GM19193 (cell line): ENCODE results near the gene CSMD2.

Experiments used
- POLR2A ChIP-seq: IDR thresholded peaks from 4 replicates; pipeline ENCODE4 v1.6.1; 2011; ENCODE audit not compliant: insufficient read depth, insufficient read length; ENCODE audit errors: extremely low read depth

CSMD2 gene

DNA sequence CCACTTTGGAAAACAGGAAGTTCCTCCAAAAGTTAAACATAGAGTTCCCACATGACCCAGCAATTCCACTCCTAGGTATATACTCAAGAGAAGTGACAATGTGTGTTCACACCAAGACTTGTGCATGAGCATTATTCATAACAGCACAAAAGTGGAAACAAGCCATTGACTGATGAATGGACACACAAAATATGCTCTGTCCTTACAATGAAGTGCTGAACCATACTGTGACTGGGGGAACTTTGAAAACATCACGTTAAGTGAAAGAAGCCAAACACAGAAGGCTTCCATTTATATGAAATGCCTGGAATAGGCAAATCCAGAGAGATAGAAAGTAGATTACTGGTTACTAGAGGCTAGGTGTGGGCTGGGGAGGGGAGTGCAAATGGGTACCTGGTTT, 542.3 kb downstream of the CSMD2 start:
- TF ChIP-seq POLR2A: no peak

DNA sequence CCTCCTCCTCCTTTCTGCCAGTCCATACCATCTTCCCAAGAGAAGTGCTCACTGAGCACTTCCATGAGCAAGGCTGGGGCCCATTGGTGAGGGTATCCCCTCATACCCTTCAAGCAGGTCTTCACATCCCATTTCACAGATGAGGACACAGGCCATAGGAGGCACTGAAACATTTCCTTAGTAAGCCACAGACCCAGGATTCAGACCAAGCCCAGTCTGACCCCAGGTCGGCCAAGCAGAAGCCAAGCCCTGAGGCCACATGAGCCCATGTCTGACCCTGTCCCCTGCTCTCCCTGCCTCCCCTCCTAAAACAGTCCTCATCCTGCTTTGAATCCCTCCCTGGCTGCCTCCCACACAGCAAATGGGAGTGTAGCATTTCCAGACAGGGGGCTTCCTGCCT, 546.4 kb downstream of the CSMD2 start:
- TF ChIP-seq POLR2A: no peak

GRCh38 chr1:33617451-33617850, 547.6 kb downstream of the CSMD2 start:
- TF ChIP-seq POLR2A: no peak

GRCh38 chr1:33616780-33617179, 548.2 kb downstream of the CSMD2 start:
- TF ChIP-seq POLR2A: no peak

GRCh38 chr1:33615546-33615945, 549.5 kb downstream of the CSMD2 start:
- TF ChIP-seq POLR2A: no peak

GRCh38 chr1:33610864-33611455, 554.1 kb downstream of the CSMD2 start:
- TF ChIP-seq POLR2A: no peak

DNA sequence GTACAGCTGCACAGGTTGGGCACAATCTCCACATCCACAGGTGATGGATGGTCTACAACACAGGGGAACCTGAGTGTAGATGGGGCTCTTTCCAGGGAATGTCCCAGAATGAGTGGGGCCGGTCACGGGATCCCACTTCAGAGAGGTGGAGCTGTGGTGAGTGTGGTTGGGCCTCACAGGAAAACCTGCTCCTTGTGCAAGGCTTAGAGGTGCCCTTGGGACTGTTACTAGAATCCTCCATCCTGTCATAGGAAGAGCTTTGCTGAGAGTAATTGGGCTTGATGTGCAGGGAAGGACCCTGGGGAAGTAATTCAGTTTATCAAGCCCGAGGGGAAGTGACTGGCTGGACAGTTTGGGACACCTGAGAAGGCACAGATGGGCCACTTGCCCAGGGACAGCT, 554.6 kb downstream of the CSMD2 start:
- TF ChIP-seq POLR2A: no peak

- TF ChIP-seq POLR2A: no peak
Observed at GRCh38 chr1:33609739-33610138, 555.3 kb downstream of the CSMD2 start.

- TF ChIP-seq POLR2A: no peak
Observed at GRCh38 chr1:33608825-33609400, 556.1 kb downstream of the CSMD2 start.

GRCh38 chr1:33607444-33608005, 557.5 kb downstream of the CSMD2 start:
- no peak for TF ChIP-seq POLR2A

GRCh38 chr1:33606272-33606671, 558.8 kb downstream of the CSMD2 start:
- TF ChIP-seq POLR2A: no peak

DNA sequence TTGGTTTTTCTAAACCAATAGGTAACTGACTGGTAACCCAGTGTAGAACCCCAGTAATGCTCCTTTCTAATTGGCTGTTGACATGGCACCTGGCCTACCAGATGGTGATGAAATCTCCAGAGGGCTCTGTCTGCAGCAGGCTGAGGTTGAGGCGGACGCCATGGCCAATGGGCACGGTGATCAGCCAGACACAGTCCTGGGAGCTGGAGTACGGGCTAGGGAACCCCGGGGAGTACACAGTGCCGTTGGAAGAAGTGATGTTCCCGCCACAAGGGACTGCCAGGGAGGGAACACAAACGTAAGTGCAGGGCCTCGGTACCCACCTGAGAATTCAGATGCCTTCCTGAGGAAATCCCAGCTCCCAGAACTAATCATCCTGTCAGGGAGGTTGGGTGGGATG, 562.8 kb downstream of the CSMD2 start:
- TF ChIP-seq POLR2A: no peak

- no peak for TF ChIP-seq POLR2A
Observed at GRCh38 chr1:33601751-33602150, 563.3 kb downstream of the CSMD2 start.

DNA sequence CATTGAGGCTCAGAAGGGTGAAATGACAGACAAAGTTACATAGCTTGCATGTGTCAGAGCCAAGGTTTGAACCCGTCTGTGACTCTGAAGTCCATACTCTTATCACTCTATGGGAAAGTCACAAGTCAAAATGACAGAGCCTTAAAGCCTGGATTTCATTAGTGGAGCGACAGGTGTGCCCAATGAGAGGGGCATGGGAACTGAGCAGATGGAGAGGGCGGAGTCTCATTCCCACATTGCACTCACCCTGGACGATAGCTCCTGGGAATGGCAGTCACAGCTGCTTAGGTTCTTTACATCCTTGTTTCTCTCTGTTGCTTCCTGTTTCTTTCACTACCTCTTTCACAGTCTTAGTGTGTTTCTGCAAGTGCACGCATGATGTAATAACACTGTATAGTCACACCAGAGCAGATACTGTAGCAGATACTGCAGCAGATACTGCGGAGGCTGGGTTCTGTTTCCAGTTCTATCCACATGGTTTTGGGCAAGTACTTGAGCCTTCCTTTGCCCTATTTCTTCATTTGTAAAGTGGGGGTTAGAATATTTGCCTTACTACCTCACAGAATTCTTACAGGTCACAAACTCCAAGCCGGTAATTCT, 565.4 kb downstream of the CSMD2 start:
- TF ChIP-seq POLR2A: no peak

DNA sequence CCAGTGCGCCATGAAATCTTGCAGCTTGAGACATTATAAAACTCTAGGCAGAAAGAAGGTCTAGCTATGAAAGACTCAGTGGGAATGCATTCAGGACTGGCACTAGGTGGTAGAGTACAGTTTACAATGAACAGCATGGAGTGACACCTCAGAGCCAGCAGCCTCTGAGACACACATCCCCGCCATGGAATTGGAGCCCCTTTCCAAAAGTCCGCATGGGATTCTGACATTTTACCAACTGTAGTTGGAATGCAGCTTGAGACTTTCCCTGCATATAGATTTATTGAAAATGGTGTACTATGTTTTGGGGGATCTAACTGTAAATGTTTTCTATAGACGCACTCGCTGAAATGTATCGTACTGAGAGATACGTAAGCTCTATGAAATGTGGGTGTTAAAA, 576.3 kb downstream of the CSMD2 start:
- TF ChIP-seq POLR2A: no peak

DNA sequence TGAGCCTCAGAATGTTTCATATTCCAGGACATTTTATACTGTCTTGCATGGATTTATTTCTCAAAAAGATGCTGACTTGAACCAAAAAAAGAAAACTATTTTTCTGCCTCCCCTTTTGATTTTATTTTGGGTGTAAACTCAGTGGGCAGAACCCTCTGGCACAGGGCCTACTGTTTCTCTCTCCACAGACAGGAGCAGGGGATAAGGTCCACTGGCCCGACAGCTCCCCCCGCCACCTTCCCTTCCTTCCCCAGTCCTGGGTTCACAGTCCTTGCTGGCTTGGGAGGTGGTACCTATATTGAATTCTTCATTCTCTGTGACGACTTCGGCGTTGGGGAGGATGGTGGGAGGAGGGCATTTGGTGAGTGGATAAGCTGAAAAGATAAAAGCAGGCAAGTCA, 578.2 kb downstream of the CSMD2 start:
- TF ChIP-seq POLR2A: no peak
